Gastrocnemius medialis (tissue), 4 donors: ENCODE measurements around the gene WFDC11. TPM values are rescaled to one million over a fixed set of nuclear protein-coding genes. Genes with fewer than 3 reads are reported as not detected.

Source experiments
- ATAC-seq, 2 donors: fragments of 150-250 bp; one replicate each; pipeline ENCODE4 v1.9.1; 2016
- DNase-seq, 2 donors: peaks; one replicate each; pipeline ENCODE4 v3.0.0-alpha.2; 2019
- H3K27ac ChIP-seq, 4 donors: fragments of 200-600 bp; sonication (generic); 1 replicate in 1 of 4; 2 replicates in 3 of 4; pipeline ENCODE4 v1.5.1; 2016 to 2018; ENCODE audit warnings: mild to moderate bottlenecking in 2 of 4, moderate library complexity in 1 of 4
- H3K27me3 ChIP-seq, 3 donors: fragments of 200-600 bp; sonication (generic) in 2 of 3; 1 replicate in 1 of 3; 2 replicates in 2 of 3; pipeline versions ENCODE4 v1.5.1 to v1.6.0; 2016 to 2019; ENCODE audit warnings: mild to moderate bottlenecking in 1 of 3, moderate library complexity in 1 of 3
- H3K36me3 ChIP-seq, 2 donors: fragments of 200-600 bp; sonication (generic) in 1 of 2; one replicate each; pipeline ENCODE4 v1.5.1; 2017 to 2018
- H3K4me1 ChIP-seq, 2 donors: fragments of 200-600 bp; sonication (generic) in 1 of 2; one replicate each; pipeline ENCODE4 v1.5.1; 2016 to 2017; ENCODE audit warnings: mild to moderate bottlenecking in 2 of 2
- H3K4me3 ChIP-seq, 4 donors: fragments of 200-600 bp; sonication (generic) in 3 of 4; 1 replicate in 1 of 4; 2 replicates in 3 of 4; pipeline ENCODE4 v1.5.1; 2016 to 2019; ENCODE audit warnings: mild to moderate bottlenecking in 2 of 4
- H3K9me3 ChIP-seq, 3 donors: fragments of 200-600 bp; sonication (generic) in 2 of 3; 1 replicate in 1 of 3; 2 replicates in 2 of 3; pipeline ENCODE4 v1.5.1; 2016 to 2019
- CTCF ChIP-seq, 5 experiments: fragments of 450-650 bp in 3 of 5; fragments of 200-600 bp in 2 of 5; sonication (generic) in 2 of 5; IDR thresholded peaks in 4 of 5; conservative IDR thresholded peaks in 1 of 5; 1 replicate in 4 of 5; 2 replicates in 1 of 5; pipeline ENCODE4 v1.5.1; 2016 to 2019; ENCODE audit warnings: antibody characterized with exemption in 5 of 5, mild to moderate bottlenecking in 3 of 5, moderate library complexity in 3 of 5
- POLR2A ChIP-seq, 2 donors: fragments of 450-650 bp; IDR thresholded peaks; one replicate each; pipeline ENCODE4 v1.6.1; 2017; ENCODE audit warnings: antibody characterized with exemption in 2 of 2, mild to moderate bottlenecking in 2 of 2, moderate library complexity in 2 of 2
- in situ Hi-C, 4 donors: fragments of 200-750 bp; cut with MboI; loops; one replicate each; pipeline versions ENCODE4 v1.15.0 to v1.8.0; 2017; ENCODE audit warnings: low sequenced_read_pairs in 4 of 4
- intact Hi-C: fragments of 100-400 bp; cut with DNase I; formaldehyde crosslinking; loops from one replicate; pipeline ENCODE4 v1.15.1; 2023; ENCODE audit warnings: low total_unique reads
- total RNA-seq, 4 donors: library from RNA; depleted of rRNA; stranded (reverse); fragments of >200 nt; gene quantifications; one replicate each; pipeline versions ENCODE4 v1.1.0 to v1.2.3, GENCODE V29; 2016

Gene WFDC11
- total RNA-seq, 4 donors from 2014 or later, result not detected

- intact Hi-C loops (no loop called here), in situ Hi-C loops (no loop called here)
- TF ChIP-seq CTCF (IDR thresholded peaks at IDR 0.05 in 4 of 5, conservative IDR thresholded peaks at IDR 0.05 in 1 of 5) (no peak), POLR2A (IDR thresholded peaks at IDR 0.05) (no peak)
- no peak for DNase-seq
- no peak overlapping the region for H3K4me3 ChIP-seq
- H3K4me1 ChIP-seq, result no peaks in the 10 kb centered on the region
- no peaks in the 10 kb centered on the region for H3K27me3 ChIP-seq
- H3K27ac ChIP-seq, result no peak overlapping the region
- no peaks in the 10 kb centered on the region for H3K9me3 ChIP-seq
- no peak for ATAC-seq
- H3K36me3 ChIP-seq, result no peaks in the 10 kb centered on the region
These were observed 33.5 kb downstream of the WFDC11 start for GRCh38 chr20:45636513-45636912.

- Histone ChIP-seq H3K4me1 (no peaks in the 10 kb centered on the region), H3K27ac (no peak within 1 kb of the TSS), H3K36me3 (no peaks in the 10 kb centered on the region), H3K27me3 (no peaks in the 10 kb centered on the region), H3K4me3 (no peak within 1 kb of the TSS), H3K9me3 (no peaks in the 10 kb centered on the region)
- intact Hi-C loops (no loop called here), in situ Hi-C loops (no loop called here)
- DNase-seq, result no peak
- no peak for TF ChIP-seq CTCF (IDR thresholded peaks at IDR 0.05 in 4 of 5, conservative IDR thresholded peaks at IDR 0.05 in 1 of 5)
- TF ChIP-seq POLR2A (IDR thresholded peaks at IDR 0.05), result no peak
- ATAC-seq, result no peak
These were observed 38.9 kb downstream of the WFDC11 start, which contains the start of gene WFDC9 for GRCh38 chr20:45631184-45631583. Gene WFDC9, minus strand, starts transcription at chr20:45631284. Its CDS starts 21,103 bp downstream, at chr20:45610181.

GRCh38 chr20:45630371-45630770, 39.7 kb downstream of the WFDC11 start:
- in situ Hi-C loops (no loop called here), intact Hi-C loops (no loop called here)
- no peaks in the 10 kb centered on the region for H3K27me3 ChIP-seq
- no peak for TF ChIP-seq POLR2A (IDR thresholded peaks at IDR 0.05)
- no peak for TF ChIP-seq CTCF (IDR thresholded peaks at IDR 0.05 in 4 of 5, conservative IDR thresholded peaks at IDR 0.05 in 1 of 5)
- no peak overlapping the region for H3K4me3 ChIP-seq
- DNase-seq, result no peak
- no peaks in the 10 kb centered on the region for H3K9me3 ChIP-seq
- no peak for ATAC-seq
- H3K27ac ChIP-seq, result no peak overlapping the region
- H3K4me1 ChIP-seq, result no peaks in the 10 kb centered on the region
- H3K36me3 ChIP-seq, result no peaks in the 10 kb centered on the region

- TF ChIP-seq CTCF (IDR thresholded peaks at IDR 0.05 in 4 of 5, conservative IDR thresholded peaks at IDR 0.05 in 1 of 5) (peak in 1 of 5 experiments; percentile 45), POLR2A (IDR thresholded peaks at IDR 0.05) (no peak)
- ATAC-seq (no peak), DNase-seq (peak in 1 of 2 donors; percentile 2)
- no peaks in the 10 kb centered on the region for H3K4me1 ChIP-seq
- intact Hi-C loops, result no loop called here
- H3K36me3 ChIP-seq, result no peaks in the 10 kb centered on the region
- H3K27me3 ChIP-seq, result no peaks in the 10 kb centered on the region
- H3K27ac ChIP-seq, result no peak within 1 kb of the TSS
- H3K9me3 ChIP-seq, result no peaks in the 10 kb centered on the region
- H3K4me3 ChIP-seq, result no peak within 1 kb of the TSS
- in situ Hi-C loops, result no loop called here
These were observed 40.4 kb downstream of the WFDC11 start, which contains the start of gene WFDC10A for GRCh38 chr20:45629496-45630100. Gene WFDC10A, plus strand, starts transcription at chr20:45629739. Its CDS starts 75 bp downstream, at chr20:45629814.

- Histone ChIP-seq H3K36me3 (no peaks in the 10 kb centered on the region), H3K4me3 (no peak overlapping the region), H3K4me1 (no peaks in the 10 kb centered on the region), H3K27me3 (no peaks in the 10 kb centered on the region), H3K27ac (no peak overlapping the region), H3K9me3 (no peaks in the 10 kb centered on the region)
- ATAC-seq (no peak), DNase-seq (no peak)
- TF ChIP-seq CTCF (IDR thresholded peaks at IDR 0.05 in 4 of 5, conservative IDR thresholded peaks at IDR 0.05 in 1 of 5), result no peak
- intact Hi-C loops (no loop called here), in situ Hi-C loops (no loop called here)
These were observed 43.5 kb downstream of the WFDC11 start for GRCh38 chr20:45626540-45626939.
